K562 treated with DMSO at 1 percent for 48 hours (cell line): ENCODE data around the gene EOGT. TPM values are rescaled to one million over a fixed set of nuclear protein-coding genes. Genes with fewer than 3 reads are reported as not detected.

ENCODE experiments used
- total RNA-seq: library from RNA; unstranded; fragments of 300-600 nt; gene quantifications from 2 replicates; pipeline ENCODE4 v1.2.3, GENCODE V29; 2022; ENCODE audit warnings: low replicate concordance; ENCODE audit errors: extremely low read depth

EOGT gene
- not detected in 2 replicates for total RNA-seq

DNA sequence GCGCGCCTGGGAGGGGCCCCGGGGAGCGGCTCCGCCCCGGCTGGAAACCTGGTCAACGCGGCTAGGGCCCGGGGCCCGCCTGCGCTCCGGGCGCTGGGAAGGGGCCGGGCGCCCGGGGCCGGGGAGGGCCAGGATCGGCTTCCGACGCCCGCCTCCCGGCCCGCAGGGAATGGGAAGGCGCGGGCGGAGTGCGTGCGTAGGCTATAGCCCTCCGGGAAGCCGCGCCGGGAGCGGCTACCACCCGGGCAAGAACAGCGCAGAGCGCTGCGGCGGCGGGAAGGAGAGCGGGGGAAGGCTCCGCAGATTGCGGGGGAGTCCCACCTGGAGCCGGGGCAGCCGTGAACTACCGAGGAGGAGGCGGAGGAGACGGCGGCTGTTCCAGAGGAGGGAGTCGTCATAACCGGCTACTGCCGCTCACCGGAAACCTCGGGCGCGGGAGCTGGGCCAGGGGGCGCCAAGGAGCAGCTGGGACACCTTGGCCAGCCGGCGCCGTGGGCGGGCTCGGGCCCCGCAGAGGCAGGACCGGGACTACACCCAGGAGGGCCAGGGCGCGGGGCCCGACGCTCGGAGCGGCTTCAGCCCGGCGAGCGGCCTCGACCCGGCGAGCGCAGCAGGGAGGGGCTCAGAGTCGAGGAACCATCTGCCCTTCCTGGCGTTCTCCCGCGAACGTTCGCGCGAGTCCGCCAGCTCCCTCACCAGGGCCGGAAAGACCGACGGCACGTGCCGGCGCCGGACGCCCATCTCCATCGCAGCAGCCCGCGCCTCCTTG lies at the start of gene EOGT:
Gene EOGT, minus strand, starts transcription at position 432 of the 769 bp plus-strand sequence. CDS start 3,838 bp downstream, outside the sequence.

GRCh38 chr3:69051756-69052471 lies 38.4 kb upstream of the EOGT start, which contains the start of gene TMF1:
TSS of gene TMF1 (minus strand) at chr3:69052333. CDS start at chr3:69052086, 247 bp downstream.

Other genes starting within 250 kb of the EOGT start
- not detected in 2 replicates for gene TAFA4, start 81.1 kb downstream of the EOGT start, total RNA-seq
- gene TMF1, start 38.6 kb upstream of the EOGT start, total RNA-seq, result not detected in 2 replicates
- not detected in 2 replicates for gene UBA3, start 66.7 kb upstream of the EOGT start, total RNA-seq
- gene ARL6IP5, start 71.3 kb upstream of the EOGT start, total RNA-seq, result not detected in 2 replicates
- not detected in 2 replicates for gene LMOD3, start 108.9 kb upstream of the EOGT start, total RNA-seq